Stimulated activated CD8-positive, alpha-beta memory T cell treated with anti-CD3 and anti-CD28 coated beads, Interleukin-2, amount 100 ng/mL, for 1 hour (primary cell): ENCODE results near the gene USPL1.
"Not testable (repeated sequence)": the region's sequence is repeated elsewhere in the genome, so short reads cannot be mapped to it uniquely, and the experiment has no call there.

ENCODE experiments used
- DNase-seq, 2 donors: peaks; one replicate each; pipeline ENCODE4 v3.0.0-alpha.2; 2020; ENCODE audit warnings: low read depth in 2 of 2

The USPL1 gene

GRCh38 chr13:30617315-30618185 is at the start of gene USPL1:
USPL1 (plus strand) TSS chr13:30617920; CDS start chr13:30621141, 3,221 bp downstream.
- peak; percentile 98 to 99 for DNase-seq

- no peak for DNase-seq
These were observed 47.7 kb upstream of the USPL1 start for GRCh38 chr13:30569901-30570576.

- DNase-seq, result no peak
These were observed 47.0 kb upstream of the USPL1 start for GRCh38 chr13:30570691-30571090.

- no peak for DNase-seq
These were observed 44.9 kb upstream of the USPL1 start for GRCh38 chr13:30572859-30573275.

- DNase-seq, result peak in 1 of 2 donors; percentile 27
These were observed 41.2 kb upstream of the USPL1 start for GRCh38 chr13:30576528-30576927.

GRCh38 chr13:30577401-30577852 is 40.3 kb upstream of the USPL1 start:
- DNase-seq, result peak; percentile 15 to 24

DNA sequence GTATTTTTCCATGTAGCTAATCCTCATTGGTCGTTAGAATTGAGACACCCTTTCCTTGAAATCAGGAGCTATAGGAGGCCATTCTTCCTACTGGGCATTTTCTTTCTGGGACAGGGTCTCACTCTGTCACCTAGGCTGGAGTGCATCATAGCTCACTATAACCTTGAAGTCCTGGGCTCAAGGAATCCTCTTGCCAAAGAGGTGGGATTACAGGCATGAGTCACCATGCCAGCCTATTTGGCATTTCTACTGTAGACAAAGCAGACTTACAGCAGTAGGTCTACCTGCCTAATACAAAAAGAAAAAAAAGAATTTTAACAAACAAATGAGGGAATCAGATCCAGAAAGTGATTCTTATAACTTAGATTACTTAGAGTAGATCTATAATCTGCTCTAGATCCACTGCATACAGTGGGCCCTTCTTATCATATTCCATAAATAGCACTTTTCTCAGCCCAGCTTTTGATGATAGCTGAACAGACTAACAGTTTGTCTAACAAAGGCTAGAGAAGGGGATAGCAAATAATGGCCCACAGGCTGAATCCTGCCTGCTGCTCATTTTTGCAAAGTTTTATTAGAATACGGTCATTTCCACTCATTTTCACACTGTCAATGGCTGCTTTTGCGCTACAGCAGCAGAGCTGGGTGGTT is 36.7 kb upstream of the USPL1 start:
- no peak for DNase-seq

GRCh38 chr13:30581582-30581981 is 36.1 kb upstream of the USPL1 start:
- DNase-seq, result no peak

DNA sequence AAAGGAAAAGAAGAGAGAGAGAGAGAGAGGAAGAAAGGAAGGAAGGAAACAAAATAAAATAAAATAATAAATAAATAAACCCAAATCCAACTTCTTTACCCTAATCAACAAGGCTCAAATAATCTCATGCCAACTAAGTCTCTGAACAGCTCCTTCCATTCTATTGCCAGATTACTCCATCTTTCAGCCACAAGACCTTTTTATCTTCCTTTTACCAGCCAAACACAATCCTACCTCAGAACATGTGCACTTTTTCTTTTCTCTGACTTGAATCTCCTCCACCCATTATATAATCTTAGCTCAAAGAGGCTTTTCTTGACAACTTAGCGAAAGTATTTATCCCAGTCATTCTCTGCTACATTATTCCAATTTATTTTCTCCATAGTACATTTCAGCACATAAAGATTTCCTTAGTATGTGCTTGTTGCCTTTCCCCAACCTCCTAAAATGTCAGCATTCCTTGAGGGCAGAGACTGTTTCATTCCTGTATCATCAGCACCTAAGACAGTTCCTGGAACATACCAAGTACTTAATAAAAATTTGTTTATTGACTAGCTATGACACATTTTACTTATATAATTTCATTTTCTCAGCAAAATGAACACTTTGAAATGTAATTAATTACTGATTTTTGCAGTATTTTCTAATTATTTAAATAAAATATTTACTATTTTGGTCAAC is 33.5 kb upstream of the USPL1 start:
- no peak for DNase-seq

GRCh38 chr13:30585748-30586262 is 31.9 kb upstream of the USPL1 start:
- DNase-seq, result no peak

DNA sequence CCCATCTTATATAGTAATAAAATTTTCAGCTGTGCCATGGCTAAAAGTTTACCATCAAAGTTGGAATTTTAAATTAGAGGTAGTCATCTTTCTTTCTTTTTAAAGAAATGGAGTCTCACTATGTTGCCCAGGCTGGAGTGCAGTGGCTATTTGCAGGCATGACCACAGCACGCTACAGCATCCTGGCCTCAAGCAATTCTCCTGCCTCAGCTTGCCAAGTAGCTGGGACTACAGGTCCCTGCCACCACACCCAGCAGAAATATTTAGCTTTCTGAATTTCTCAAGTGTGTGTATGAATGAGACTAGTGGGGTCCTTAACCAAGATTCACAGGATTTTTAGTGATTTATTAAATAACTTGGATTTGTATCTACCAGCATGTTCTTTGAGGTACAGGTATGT is 30.5 kb upstream of the USPL1 start:
- no peak for DNase-seq

GRCh38 chr13:30587739-30588138 is 30.0 kb upstream of the USPL1 start:
- DNase-seq, result no peak

- no peak for DNase-seq
These were observed 24.7 kb upstream of the USPL1 start for GRCh38 chr13:30593001-30593400.

- DNase-seq, result no peak
These were observed 17.2 kb upstream of the USPL1 start for GRCh38 chr13:30600496-30600895.

DNA sequence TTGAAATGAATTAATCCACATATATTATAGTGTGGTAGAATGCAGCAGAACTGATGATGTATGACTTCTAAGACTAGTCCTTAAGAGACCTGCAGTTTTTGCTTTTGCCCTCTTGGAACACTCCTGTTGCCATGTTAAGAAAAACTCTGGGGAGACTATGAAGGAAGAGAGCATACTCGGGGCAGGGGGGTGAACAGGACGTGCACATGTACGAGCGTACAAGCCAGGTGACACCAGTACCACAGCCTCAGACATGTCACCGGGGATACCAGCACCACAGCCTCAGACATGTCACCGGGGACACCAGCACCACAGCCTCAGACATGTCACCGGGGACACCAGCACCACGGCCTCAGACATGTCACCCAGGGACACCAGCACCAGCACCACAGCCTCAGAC is 15.9 kb upstream of the USPL1 start:
- DNase-seq, result no peak

DNA sequence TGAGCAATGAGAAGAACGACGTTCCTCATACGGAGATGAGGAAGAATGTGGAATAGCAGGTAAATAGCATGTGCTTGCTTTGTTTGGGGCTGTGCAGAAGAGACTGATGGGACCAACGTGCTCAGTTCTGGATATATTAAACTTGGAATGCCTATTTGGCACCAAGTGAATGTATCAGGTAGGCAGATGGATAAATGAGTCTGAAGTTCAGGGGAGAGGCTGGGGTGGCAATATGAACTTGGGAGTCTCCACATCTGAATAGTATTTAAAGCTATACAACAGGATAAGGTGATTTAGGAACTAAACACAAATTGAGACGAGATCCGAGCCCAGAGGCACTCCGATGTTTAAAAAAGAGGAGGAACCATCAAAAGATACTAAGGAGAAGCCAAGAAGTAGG is 12.7 kb upstream of the USPL1 start:
- no peak for DNase-seq

DNA sequence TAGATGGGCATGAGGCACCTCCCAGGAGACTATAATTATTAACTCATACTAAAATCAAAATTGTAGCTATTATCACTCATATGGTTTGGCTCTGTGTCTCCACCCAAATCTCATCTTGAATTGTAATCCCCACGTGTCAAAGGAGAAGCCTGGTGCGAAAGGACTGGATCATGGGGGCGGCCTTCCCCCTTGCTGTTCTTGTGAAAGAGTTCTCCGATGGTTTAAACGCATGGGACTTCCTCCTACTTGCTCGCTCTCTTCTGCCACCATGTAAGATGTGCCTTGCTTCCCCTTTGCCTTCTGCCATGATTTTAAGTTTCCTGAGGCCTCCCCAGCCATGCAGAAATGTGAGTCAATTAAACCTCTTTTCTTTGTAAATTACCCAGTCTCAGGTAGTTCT is 10.5 kb upstream of the USPL1 start:
- DNase-seq, result not testable (repeated sequence)

- peak; percentile 36 to 44 for DNase-seq
These were observed 9.8 kb upstream of the USPL1 start for GRCh38 chr13:30607908-30608307.

GRCh38 chr13:30608364-30608763 is 9.4 kb upstream of the USPL1 start:
- DNase-seq, result no peak

- DNase-seq, result no peak
These were observed 7.4 kb upstream of the USPL1 start for GRCh38 chr13:30610311-30610710.

GRCh38 chr13:30615481-30615865 is 2.2 kb upstream of the USPL1 start:
- DNase-seq, result no peak
